Measurements from ENCODE around the gene ASTN1.

- no peak for TF ChIP-seq SUZ12 (IDR thresholded peaks at IDR 0.05; ENCODE audit: extremely low read depth, insufficient read depth, insufficient read length)
- no peak for TF ChIP-seq ZNF274 (IDR thresholded peaks at IDR 0.05; ENCODE audit: low read depth, low read length)
- no peak for TF ChIP-seq YY1 (IDR thresholded peaks at IDR 0.05; ENCODE audit: insufficient read depth, insufficient read length)
Observed at GRCh38 chr1:177043597-177043996, 120.9 kb downstream of the ASTN1 start.

Data from NT2/D1 (cell line).